HUDEP-2 (cell line): ENCODE measurements around the gene FGF13.

Source experiments
- DNase-seq, 76 experiments: peaks; one replicate each; lab custom pipeline; 2025; ENCODE audit not compliant: unreplicated experiment in 76 of 76; lab: John Stamatoyannopoulos, UW

FGF13 gene

GRCh38 chrX:138711399-138712347 lies at the start of gene FGF13:
FGF13 (minus strand) TSS chrX:138711717; CDS start chrX:138711003, 714 bp downstream.
- DNase-seq, result peak in 1 of 76 experiments; percentile 0

DNA sequence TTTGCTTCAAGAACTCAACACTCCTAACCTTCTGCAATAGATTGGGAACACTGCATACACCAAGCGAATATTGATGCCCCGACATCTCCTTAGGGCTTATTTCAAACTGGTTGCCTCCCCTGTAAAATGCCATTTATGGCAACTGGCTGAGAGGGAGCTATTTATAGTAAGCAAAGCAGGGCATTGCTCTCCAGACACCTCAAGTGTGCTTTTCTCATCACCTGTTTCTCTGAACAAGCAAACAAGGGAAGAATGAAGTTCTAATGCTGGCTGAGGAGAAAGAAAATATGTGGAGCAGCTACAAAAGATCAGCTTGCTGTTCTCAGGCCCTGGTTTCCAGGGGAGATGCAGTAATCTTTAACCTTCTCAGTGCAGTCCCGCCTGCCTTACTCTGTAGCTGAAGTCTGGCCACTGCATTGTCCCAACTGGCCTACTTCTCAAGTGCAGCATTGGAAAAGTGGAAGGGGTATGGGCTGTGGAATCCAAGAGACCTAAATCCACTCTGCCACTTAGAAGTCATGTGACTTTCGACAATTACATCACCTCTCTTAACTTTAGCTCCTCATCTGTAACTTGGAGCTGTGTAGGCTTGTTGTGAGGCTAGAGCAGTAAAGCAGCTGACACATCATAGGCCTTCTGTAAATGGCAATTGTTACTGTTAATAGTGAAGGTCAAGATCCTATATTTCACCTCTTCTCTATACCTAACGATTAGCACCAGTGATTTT lies 47.9 kb upstream of the FGF13 start:
- no peak for DNase-seq

GRCh38 chrX:138756234-138756633 lies 44.7 kb upstream of the FGF13 start:
- no peak for DNase-seq

GRCh38 chrX:138754861-138755260 lies 43.3 kb upstream of the FGF13 start:
- DNase-seq, result no peak

- DNase-seq, result peak in 3 of 76 experiments; percentile 0 to 3 (median 0)
These were observed 37.0 kb upstream of the FGF13 start for GRCh38 chrX:138748480-138748879.

GRCh38 chrX:138745196-138745595 lies 33.7 kb upstream of the FGF13 start:
- DNase-seq, result peak in 16 of 76 experiments; percentile 0 to 46 (median 2)

- DNase-seq, result no peak
These were observed 30.7 kb upstream of the FGF13 start for GRCh38 chrX:138742217-138742616.

- no peak for DNase-seq
These were observed 28.8 kb upstream of the FGF13 start for GRCh38 chrX:138740341-138740740.

DNA sequence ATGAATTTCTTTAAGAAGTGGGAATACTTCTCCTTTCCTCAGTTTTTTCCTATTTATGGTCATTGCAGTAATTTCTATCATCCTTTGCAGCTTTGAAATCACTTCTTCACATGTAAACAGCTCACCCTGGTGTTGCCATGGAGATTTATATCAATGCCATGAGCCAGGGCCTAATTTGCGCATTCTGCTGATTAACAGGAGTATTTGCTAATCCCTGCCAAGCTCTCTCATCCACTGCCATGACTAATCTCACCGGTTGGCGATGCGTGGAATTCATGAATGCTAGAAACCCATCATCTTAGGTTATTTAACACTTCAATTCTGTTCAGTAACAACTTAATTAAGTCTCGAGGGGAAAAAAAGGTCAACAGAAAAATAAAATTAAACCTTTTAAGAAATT lies 11.8 kb upstream of the FGF13 start:
- DNase-seq, result no peak

DNA sequence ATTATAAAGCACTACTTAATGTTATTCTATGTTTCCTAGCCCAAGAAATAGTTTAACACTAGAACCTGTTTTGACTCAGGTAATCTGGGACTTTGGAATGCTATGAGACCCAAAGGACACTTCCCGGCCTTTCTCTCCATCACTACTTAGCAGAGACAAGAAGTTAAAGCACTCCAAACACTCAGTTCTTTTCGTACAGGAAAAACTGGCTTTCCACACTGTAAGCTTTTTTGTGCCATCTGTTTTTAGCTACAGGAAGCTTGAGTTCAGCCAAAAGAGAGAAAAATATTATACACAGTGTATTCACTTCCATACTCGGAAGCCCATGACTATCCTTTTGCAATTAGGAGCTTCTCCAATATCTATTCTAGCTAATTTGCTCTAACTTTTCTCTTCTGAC lies 7.9 kb upstream of the FGF13 start:
- no peak for DNase-seq

DNA sequence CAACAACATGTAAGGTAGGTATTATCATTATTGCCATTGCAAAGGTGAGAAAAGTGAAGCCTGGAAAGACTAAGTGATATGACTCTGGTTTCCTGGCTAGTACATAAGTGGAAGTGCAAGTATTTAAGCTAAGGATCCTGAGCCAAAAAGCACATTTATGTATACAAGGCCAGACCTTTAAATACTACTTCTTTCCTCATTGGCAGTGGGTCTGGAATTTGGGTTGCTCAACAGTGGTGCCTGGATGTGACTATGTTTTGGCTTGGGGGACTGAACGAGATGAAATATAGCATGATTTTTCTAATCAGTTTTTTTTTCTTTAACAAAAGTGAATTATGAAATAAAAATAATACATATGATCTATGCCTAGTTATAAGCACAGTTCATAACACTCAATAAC lies 7.4 kb upstream of the FGF13 start:
- DNase-seq, result no peak

DNA sequence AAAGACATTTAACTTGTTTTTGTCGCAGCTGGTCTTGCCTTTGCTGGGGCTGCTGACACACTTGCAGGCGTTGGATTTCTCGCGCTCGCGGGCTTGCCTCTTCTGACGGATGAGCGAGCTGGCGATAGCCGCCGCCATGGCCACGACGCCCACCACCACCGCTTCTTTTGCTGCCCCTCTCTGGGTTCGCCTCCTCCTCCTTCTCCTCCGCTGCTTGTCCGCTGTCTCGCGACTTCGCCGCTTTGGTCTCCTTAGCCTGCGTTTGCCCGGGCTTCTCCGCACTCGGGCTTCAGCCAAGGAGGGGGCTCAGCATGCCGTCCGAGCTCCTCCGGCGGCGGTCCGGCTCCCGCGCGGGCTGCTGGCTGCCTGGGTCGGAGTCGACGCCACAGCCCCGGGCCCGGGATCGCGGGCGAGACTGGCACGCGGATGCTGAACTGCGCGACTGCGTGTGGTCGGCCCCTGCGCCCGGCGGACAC lies 613 bp downstream of the FGF13 start:
- DNase-seq, result no peak

DNA sequence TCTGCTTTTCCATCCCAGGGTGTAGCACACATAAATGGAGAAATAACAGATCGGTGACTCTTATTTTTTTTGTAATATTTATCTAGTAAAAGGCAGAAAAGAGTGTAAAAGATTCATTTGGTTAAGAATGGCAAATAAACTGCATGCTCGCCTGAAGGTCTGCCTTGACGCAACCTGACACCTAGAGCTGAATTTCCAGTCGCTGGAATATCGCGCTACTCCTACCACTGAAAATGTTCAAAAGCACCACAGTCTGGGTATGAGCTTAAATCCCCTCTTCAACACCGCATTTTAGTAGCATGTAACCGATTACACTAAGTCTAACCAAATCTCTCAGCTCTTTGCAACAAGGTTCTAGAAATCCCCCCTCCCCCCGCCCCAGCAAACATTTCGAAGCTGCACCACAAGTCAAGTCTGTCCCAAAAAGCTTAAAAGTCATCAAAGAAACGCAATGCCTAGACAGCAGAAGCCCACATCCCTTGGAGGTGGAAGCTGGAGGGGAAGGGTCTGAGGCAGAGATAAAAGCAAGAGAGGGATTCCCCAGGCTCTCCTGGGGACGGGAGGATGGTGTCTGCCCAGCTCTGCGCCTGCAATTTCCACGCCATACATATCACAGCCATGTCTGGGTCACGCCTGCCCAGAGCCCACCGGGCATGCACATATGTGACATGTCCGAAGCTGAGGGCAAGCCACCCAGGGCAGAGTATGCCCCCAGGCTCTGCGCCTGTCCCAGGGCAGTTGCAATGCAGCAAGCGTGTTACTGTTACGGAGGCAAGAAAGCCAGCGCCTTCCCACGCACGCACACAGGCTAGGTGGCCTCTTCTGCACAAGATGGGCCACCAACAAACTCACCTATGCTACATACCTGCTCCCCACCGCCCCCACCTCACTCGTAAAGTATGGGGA lies 1.4 kb downstream of the FGF13 start:
- no peak for DNase-seq

DNA sequence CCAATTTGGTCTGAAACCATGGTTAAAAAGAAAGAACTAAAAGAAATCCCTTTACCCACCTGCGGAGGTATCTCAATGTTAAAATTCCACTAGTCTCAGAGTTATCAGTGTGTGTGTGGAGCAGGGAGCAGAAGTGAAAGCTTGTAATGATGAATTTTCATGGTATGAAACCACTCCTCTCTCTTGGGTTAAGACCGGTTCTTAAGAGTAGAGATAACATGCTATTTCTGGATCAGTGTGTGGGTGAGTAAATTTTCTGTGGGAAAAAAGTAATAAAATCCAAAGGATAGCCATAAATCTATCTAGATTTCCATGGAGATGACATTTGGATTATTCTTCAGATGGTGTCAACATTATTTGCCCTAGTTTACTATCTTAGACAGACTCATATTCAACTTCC lies 3.2 kb downstream of the FGF13 start:
- DNase-seq, result no peak

DNA sequence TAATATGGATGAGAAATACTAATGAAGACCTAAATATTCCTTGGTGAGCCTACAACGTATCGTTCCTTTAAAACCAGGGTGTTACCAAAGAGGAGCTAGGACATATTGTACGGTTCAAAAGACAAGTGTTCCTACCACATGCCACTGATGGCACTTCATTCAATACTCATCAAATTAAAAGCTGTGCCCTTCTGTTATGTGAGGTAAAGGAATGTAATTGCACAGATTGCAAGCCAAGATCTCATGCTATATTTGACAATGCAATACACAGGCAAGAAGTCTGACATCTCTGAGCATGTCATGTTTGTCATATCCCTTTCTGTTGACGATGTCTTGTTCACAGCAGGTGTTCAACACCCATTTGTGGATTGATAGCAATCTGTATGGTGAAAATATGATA lies 6.9 kb downstream of the FGF13 start:
- DNase-seq, result no peak

- DNase-seq, result no peak
These were observed 7.4 kb downstream of the FGF13 start for GRCh38 chrX:138704101-138704500.

- no peak for DNase-seq
These were observed 18.9 kb downstream of the FGF13 start for GRCh38 chrX:138692591-138692990.

GRCh38 chrX:138691186-138691585 lies 20.3 kb downstream of the FGF13 start:
- no peak for DNase-seq

DNA sequence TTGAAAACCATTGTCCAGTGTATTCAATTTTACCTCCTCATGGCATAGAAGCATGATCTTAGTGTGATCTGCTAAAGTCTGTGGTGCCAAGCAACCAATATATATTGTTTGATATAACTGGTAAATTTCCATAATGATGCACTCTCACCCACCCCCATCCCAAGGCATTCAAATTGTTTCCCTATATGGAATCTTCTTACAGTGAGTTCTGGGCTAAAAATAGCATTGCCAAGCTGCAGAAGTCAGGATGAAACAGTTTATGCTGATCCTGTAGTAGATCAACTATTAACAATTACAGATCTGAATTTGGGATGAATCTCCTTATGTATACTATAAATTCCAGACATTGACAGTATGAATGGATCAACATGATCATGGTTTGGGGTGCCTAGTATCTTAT lies 20.9 kb downstream of the FGF13 start:
- DNase-seq, result no peak

- DNase-seq, result no peak
These were observed 27.9 kb downstream of the FGF13 start for GRCh38 chrX:138683600-138683999.

DNA sequence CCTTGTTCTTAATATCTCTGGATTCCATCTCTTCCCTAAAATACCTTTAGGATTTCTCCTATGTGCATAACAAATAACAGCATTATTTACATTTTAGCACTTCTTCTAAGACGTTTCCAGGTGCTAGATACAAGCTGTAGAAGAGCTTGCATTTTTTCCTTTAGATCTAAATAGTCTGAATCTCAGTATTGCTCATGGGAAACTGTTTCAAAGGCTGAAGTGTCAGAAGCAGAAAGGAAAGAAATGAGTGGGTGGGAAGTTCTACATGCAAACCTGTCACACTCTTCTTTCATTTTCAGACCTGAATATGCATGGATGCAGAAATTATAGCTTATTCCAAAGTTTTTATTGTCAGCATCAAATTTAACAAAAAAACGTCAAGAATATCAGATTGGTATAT lies 41.8 kb downstream of the FGF13 start:
- no peak for DNase-seq
